DND-41 (cell line): ENCODE measurements around the gene FBXO46.

Experiments used
- EZH2 ChIP-seq: IDR thresholded peaks from 3 replicates; pipeline ENCODE4 v1.6.1; 2012; ENCODE audit warnings: borderline replicate concordance, low read depth, mild to moderate bottlenecking, moderate library complexity, low read length, inconsistent platforms; ENCODE audit not compliant: severe bottlenecking
- TF ChIP-seq, protein P1 (sequence below): IDR thresholded peaks from 2 replicates; pipeline ENCODE4 v1.5.1; 2012; ENCODE audit warnings: borderline replicate concordance, low read length, moderate library complexity, mild to moderate bottlenecking; ENCODE audit not compliant: poor library complexity, severe bottlenecking; ENCODE audit errors: extremely low read depth

DNA sequence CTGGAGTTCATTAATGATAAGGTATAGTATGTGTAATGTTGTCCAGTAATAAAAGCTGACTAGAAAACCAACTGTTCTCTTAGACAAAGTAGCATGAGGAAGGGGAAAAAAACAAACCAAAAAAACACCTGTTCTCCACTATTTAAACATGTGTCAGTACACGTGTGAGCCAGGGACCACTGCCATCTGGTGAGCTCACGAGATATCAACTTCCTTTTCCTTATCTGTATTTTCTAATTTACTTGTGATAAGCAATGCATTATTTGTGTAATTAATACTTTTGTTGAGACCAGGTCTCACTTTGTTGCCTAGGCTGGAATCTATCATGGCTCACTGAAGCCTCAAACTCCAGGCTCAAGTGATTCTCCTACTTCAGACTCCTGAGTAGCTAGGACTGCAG lies 42.7 kb upstream of the FBXO46 start:
- TF ChIP-seq, protein P1, sequence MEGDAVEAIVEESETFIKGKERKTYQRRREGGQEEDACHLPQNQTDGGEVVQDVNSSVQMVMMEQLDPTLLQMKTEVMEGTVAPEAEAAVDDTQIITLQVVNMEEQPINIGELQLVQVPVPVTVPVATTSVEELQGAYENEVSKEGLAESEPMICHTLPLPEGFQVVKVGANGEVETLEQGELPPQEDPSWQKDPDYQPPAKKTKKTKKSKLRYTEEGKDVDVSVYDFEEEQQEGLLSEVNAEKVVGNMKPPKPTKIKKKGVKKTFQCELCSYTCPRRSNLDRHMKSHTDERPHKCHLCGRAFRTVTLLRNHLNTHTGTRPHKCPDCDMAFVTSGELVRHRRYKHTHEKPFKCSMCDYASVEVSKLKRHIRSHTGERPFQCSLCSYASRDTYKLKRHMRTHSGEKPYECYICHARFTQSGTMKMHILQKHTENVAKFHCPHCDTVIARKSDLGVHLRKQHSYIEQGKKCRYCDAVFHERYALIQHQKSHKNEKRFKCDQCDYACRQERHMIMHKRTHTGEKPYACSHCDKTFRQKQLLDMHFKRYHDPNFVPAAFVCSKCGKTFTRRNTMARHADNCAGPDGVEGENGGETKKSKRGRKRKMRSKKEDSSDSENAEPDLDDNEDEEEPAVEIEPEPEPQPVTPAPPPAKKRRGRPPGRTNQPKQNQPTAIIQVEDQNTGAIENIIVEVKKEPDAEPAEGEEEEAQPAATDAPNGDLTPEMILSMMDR, result no peak
- TF ChIP-seq EZH2, result no peak
